GM19455 (cell line): ENCODE data around the gene LSM4.
A peak's percentile ranks its signal among the peaks of the same experiment; 100 is the strongest.

Experiments used
- ATAC-seq: cut with Tn5 transposase; IDR thresholded peaks from one replicate; pipeline ENCODE4 v1.9.1; 2021; ENCODE audit not compliant: unreplicated experiment

LSM4 gene

GRCh38 chr19:18292810-18293641, 29.9 kb downstream of the LSM4 start:
- no peak for ATAC-seq

- no peak for ATAC-seq
These were observed 30.4 kb downstream of the LSM4 start for GRCh38 chr19:18292462-18292809.

GRCh38 chr19:18291590-18292461, 31.1 kb downstream of the LSM4 start:
- no peak for ATAC-seq

- no peak for ATAC-seq
These were observed 31.8 kb downstream of the LSM4 start for GRCh38 chr19:18291019-18291524.

DNA sequence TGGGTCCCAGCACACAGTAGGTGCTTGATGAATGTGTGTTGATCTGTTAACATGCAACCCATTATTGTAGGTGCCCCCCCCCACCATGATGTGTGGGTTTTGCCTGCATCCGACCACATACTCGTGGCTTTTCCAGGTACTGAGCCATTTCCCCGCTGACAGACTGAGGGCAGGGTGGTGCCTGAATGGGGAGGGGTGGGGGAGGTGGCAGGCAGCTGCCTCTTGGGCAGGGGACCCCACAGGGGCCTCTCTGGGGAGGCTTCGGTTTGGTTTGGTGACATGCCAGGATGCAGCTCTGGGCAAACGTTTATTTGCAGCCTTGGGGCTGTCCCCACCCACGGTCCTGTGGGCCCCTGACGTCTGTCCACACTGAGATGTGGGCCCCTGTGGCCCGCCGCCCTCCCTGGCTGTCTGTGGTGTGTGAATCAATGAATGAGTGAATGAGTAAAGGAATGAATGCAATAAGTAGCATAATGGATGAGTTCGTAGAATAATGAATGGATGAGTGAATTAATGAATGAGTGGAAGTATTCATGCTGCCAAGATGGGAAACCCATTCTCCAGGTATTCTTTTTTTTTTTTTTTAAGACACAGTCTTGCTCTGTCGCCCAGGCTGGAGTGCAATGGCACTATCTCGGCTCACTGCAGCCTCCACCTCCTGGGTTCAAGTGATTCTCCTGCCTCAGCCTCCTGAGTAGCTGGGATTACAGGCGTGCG, 32.4 kb downstream of the LSM4 start:
- no peak for ATAC-seq

- no peak for ATAC-seq
These were observed 33.2 kb downstream of the LSM4 start for GRCh38 chr19:18289471-18290301.

DNA sequence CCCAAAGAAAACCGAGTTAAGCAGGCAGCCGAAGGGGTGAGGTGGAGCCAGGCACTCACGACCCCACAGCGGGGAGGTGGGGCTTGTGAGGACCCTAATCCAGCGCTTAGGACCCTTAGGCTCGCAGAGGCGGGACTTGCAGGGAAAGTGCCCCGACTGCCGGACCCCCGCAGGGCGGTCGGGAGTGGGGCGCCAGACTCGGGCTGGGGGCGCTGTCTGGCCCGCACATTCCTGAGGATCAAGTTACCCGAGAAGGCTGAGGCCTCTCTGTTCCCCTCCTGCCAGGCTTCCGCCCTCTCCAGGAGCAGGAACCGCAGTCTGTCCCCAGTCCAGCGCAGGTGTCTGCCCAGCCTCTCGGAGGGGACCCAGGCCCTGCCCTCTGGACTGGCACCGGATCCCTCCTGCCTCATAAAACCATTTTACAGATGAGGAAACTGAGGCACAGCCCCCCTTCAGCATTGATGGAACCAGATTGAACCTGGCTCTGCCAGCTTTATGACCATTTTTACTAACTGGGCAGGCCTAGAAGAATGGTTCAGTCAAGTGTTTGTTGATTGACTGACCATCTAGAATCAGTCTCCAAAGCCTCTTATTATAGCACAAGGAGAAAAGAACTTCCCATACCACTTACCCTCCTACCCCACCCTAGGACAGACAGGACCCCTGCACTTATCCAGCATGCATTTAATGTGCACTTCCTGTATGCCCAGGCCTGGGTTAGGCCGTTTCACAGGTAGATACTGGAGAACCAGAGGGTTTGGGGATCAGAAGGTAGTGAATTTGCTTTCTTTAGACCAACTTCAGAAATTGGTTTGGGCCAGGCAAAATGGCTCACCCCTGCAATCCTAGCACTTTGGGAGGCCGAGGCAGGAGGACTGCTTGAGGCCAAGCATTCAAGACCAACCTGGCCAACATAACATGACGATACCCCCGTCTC, 34.8 kb downstream of the LSM4 start:
- no peak for ATAC-seq

DNA sequence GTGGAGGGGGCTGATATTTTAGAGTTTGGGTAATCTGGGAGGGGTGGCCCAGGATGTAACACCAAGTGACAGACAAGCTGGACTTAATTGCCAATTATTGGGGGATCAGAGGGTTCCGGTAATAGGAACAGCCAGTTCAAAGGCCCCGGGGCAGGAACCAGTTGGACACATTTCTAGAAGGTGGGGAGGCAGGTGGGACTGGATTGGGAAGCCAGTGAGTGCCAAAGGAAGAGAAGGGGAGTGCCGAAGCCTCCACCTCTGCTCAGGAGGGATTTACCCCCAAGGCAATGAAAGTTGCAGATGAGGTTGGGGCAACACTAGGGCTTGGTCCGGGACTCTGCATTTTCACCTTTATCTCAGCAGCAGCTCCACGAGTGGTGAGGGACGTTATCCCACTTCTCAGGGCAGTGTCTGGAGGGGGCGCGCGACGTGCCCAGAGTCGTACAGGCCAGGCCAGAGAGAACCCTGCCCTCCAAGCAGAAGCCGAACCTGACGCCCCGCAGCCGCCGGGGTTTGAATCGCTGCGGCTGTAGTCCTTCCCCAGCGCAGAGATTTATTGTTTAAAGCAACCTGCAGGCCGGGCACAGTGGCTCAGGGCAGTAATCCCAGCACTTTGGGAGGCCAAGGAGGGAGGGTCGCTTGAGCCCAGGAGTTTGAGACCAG, 35.8 kb downstream of the LSM4 start:
- no peak for ATAC-seq

DNA sequence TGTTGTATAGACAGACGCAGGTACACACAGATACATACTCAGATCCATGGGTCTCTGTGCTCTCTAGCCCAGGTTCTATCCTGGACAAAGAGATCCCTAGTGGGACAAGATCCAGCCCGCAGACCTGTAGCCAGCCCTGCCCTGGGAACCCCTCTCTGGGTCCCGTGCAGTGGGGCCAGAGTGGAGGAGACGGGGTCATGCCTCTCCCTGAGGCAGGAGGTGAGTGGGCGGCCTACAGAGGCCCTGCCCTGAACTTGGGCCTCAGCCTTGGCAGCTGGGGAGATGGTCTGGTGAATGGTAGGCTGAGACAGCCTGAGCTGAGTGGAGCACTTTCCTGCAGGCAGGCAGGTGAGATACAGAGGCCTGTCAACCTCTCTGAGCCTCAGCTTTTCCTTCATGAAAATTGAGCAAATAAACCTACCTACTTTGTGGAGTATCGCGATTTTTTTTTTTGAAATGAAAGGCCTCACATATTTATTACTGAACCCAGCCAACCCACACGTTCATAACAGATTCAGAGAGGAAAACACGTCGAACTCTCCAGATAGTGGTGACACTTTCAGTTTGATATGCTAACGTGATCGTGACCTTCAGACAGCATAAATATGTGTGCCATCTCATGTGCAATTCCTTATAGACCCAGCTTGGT, 38.0 kb downstream of the LSM4 start:
- ATAC-seq = no peak

DNA sequence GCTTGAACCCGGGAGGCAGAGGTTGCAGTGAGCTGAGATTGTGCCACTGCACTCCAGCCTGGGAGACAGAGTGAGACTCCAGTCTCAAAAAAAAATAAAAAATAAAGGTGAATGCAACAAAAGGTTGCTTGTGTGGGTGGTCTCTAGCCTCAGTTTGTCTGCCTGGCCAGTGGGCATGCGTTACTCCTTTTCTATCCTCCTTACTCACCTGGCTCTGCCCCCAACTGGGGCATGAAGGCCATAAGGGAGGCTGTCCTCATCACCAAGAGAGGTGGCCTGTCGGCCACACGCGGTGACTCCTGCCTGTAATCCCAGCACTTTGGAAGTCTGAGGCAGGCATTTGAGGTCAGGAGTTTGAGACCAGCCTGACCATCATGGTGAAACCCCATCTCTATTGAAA, 39.5 kb downstream of the LSM4 start:
- ATAC-seq = no peak

DNA sequence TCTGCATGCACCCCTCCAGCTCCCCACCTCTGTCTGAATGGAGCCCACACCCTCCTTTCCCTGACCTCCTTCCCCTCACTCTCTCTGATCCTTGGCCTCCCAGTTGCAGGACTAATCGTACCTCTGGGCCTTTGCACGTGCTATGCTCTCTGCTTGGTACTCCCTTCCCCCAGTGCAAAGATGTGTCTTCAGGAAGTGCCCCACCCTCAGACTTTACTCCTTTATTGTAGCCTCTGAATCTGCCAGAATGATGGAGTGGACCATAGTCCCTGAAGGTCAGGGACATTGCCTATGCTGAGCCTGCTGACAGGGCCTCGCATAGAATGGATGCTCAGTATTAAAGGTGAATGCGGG, 40.1 kb downstream of the LSM4 start:
- ATAC-seq = no peak

DNA sequence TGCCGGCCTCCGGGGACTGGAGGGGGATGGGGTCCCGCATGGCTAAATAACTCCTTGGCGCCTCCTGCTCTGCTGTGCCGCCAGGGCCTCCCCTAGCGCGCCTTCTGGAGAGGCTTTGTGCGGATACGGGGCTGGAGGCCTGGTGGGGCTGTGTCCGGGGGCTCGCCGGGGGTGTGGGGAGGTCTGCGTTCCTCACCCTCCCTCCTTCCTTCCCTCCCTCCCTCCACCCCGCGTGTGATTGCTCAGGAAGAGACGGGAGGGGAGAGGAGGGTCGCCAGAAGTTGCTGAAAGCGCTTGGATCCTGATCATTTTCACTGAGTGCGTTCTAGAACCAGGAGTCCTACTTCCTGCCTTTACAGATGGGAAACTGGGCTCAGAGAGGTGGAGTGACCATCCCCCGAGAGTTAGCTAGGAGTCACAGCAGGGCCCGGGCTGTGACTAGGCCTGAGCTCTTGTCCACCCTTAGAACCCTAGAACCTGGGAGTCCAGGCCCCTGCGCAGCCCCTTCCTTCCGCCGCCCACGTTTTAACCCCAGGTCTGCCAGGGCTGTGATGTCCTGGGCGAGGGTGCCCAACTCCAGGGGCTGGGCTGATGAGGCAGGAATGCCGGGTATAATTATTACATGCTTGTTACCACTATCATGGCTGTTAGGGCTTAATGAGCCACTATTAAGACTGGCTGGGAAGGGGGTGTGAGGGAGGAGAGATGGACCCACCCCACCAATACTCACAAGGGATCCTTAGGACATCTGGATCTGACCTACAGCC, 40.7 kb downstream of the LSM4 start:
- no peak for ATAC-seq

DNA sequence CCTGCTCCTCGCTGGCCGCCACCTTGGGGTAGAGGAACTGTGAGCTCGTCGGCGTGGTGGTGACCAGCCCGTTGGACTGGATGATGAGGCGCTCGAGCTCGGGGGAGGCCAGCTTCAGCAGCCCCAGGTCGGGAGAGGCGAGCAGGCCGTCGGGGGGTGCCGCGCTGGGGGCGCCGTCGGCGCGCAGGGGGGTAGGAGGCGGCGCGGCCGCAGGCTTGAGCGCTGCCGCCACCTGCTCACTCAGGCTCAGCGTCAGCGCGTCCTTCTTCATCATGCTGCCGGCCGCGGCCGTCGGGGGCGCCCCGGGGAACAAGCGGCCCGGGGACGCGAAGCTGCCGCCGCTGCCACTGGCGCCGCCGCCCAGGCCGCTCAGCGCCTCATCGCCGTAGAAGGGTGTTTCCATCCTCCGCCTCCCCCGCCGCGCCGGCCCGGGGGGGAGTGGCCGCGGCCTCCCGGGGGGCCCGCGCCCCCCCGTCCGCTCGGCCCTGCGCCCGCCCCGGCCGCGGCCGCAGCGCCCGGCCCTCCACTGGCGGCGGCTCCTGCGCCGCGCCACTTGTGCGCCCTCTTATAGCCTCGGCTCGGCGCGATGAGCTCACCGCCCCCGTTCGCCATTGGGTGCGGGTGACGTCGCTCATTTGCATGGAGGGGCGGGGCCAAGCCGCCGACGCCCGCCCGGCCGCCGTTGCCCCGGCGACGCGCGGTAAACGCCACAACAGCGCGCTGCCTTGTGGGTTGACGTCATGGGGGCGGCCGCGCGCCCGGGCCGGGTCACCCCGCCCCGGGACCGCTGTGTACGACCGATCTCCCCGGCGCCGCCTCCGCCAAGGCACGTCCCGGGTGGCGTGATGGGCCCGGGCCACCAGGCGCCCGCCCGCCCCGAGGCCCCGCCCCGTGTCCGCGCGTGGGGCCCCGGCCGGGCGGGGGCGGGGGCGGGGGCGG, 41.5 kb downstream of the LSM4 start, which contains the start of gene JUND:
Gene JUND (minus strand): TSS at position 541 of the 939 bp plus-strand sequence. CDS start 138 bp downstream, at position 403.
- ATAC-seq = peak; percentile 56

GRCh38 chr19:18280247-18281081, 42.4 kb downstream of the LSM4 start:
- ATAC-seq = peak; percentile 17

- no peak for ATAC-seq
These were observed 43.2 kb downstream of the LSM4 start for GRCh38 chr19:18279516-18280246.
